Measurements from ENCODE around the gene LRRC23.

DNA sequence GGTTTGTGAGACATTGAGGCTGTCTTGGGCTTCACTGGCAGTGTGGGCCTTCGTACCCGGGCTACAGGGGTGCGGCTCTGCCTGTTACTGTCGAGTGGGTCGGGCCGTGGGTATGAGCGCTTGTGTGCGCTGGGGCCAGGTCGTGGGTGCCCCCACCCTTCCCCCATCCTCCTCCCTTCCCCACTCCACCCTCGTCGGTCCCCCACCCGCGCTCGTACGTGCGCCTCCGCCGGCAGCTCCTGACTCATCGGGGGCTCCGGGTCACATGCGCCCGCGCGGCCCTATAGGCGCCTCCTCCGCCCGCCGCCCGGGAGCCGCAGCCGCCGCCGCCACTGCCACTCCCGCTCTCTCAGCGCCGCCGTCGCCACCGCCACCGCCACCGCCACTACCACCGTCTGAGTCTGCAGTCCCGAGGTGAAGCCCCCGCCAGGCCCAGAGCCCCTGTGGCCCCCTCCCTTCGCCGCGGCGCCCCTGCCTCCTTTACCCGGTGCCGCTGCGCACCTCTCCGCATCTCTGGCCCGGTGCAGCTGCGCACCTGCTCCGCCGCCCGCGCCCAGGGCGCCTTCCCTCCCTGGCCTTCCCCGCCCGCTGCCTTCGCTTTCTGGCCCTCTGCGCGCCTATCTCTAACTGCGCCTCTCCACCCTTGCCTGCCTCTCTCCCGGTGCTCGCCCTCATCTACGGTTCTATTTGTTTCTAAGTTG, 9.8 kb downstream of the LRRC23 start, which contains the start of gene ENO2:
- TF ChIP-seq, protein P1, sequence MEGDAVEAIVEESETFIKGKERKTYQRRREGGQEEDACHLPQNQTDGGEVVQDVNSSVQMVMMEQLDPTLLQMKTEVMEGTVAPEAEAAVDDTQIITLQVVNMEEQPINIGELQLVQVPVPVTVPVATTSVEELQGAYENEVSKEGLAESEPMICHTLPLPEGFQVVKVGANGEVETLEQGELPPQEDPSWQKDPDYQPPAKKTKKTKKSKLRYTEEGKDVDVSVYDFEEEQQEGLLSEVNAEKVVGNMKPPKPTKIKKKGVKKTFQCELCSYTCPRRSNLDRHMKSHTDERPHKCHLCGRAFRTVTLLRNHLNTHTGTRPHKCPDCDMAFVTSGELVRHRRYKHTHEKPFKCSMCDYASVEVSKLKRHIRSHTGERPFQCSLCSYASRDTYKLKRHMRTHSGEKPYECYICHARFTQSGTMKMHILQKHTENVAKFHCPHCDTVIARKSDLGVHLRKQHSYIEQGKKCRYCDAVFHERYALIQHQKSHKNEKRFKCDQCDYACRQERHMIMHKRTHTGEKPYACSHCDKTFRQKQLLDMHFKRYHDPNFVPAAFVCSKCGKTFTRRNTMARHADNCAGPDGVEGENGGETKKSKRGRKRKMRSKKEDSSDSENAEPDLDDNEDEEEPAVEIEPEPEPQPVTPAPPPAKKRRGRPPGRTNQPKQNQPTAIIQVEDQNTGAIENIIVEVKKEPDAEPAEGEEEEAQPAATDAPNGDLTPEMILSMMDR (conservative IDR thresholded peaks at IDR 0.05; ENCODE audit: low read depth, low read length): no peak
- no peak for TF ChIP-seq MAFK (IDR thresholded peaks at IDR 0.05; ENCODE audit: low read depth, low read length)
- TF ChIP-seq MXI1 (IDR thresholded peaks at IDR 0.05; ENCODE audit: borderline replicate concordance, low read depth, low read length): no peak
- TF ChIP-seq POLR2A (IDR thresholded peaks at IDR 0.05; ENCODE audit: low read depth, low read length): no peak
- no peak for TF ChIP-seq SMC3 (IDR thresholded peaks at IDR 0.05; ENCODE audit: low read depth, low read length)
